Measurements from ENCODE around the gene TRIM2. TPM values are rescaled to one million over a fixed set of nuclear protein-coding genes. Genes with fewer than 3 reads are reported as not detected.
A peak's percentile ranks its signal among the peaks of the same experiment; 100 is the strongest.

TRIM2 gene
- total and polyA plus RNA-seq, 8 donors = 11.0 to 39.2 (median 21.4) TPM

DNA sequence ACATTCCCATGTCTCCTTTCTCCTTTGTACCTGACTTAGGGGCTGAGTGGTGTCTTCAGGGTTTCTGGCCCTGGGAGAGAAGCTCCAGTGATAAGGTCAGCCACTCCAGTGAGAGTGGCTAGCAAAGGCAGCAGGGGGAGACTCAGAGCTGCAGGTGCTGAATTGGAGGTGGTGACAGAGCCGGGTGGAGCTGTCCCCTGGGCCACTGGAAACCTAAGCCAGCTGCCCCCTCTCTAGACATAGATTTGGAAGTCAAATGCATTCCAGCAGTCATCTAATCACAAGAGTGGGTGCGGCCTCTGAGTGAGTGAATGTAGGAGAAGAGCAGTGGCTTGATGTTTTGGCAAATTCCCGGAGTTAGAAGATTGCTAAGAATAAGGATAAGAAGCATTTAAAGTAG lies 28.5 kb downstream of the TRIM2 start:
- no peaks in the 10 kb centered on the region for H3K36me3 ChIP-seq
- H3K27me3 ChIP-seq = no peaks in the 10 kb centered on the region
- ATAC-seq (peak; percentile 56 to 89 (median 76)), DNase-seq (peak in 2 of 6 donors; percentile 21 to 32), FAIRE-seq (no peak)
- peak overlapping the region in 2 of 4 donors; percentile 9 to 70 for H3K27ac ChIP-seq
- intact Hi-C loops (cut with DNase I) = no loop called here
- WGBS, 2 donors = 43 to 46% methylated on average over 3 of the region's 3 CpGs
- H3K9me3 ChIP-seq = no peaks in the 10 kb centered on the region
- H3K4me1 ChIP-seq = peaks cover 0 to 20% (median 0%) of the 10 kb centered on the region in 3 donors
- TF ChIP-seq, protein P1, sequence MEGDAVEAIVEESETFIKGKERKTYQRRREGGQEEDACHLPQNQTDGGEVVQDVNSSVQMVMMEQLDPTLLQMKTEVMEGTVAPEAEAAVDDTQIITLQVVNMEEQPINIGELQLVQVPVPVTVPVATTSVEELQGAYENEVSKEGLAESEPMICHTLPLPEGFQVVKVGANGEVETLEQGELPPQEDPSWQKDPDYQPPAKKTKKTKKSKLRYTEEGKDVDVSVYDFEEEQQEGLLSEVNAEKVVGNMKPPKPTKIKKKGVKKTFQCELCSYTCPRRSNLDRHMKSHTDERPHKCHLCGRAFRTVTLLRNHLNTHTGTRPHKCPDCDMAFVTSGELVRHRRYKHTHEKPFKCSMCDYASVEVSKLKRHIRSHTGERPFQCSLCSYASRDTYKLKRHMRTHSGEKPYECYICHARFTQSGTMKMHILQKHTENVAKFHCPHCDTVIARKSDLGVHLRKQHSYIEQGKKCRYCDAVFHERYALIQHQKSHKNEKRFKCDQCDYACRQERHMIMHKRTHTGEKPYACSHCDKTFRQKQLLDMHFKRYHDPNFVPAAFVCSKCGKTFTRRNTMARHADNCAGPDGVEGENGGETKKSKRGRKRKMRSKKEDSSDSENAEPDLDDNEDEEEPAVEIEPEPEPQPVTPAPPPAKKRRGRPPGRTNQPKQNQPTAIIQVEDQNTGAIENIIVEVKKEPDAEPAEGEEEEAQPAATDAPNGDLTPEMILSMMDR (IDR thresholded peaks at IDR 0.05) = no peak
- H3K4me3 ChIP-seq = no peak overlapping the region

DNA sequence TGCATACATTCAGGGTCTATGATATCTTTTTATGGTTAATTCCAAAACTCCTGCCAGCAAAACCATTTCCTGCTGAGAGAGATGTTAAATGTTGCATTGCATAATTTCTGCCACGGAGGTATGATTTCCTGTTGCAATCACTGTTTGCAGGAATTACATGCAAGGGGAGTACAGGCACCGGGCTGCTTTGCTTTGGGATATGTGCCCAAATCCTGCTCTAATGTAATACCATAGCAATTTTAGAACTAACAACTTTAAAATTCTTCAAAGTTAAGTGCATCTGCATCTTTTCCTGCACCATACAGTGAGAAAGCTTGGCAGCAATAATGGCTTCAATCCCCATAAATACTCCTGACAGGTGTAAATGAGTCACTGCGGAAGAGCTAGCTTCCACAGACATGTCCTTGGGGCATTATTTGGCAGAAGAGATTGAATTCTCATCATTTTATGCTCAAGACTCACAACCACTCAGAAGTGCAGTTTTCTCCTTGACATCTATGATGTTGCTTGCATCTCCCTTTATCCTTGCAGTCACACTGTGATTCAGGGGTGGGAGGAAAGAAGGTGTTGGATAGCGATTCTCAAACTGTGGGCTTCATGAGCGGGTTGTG lies 29.6 kb downstream of the TRIM2 start:
- Histone ChIP-seq H3K4me3 (no peak overlapping the region), H3K36me3 (no peaks in the 10 kb centered on the region), H3K4me1 (peaks cover 0 to 20% (median 0%) of the 10 kb centered on the region in 3 donors), H3K27me3 (no peaks in the 10 kb centered on the region), H3K9me3 (no peaks in the 10 kb centered on the region), H3K27ac (peak overlapping the region in 2 of 4 donors; percentile 9 to 70)
- ATAC-seq (peak; percentile 72 to 85 (median 78)), FAIRE-seq (no peak), DNase-seq (peak in 1 of 6 donors; percentile 37)
- WGBS, 2 donors = 39 to 42% methylated on average over 5 of the region's 5 CpGs
- intact Hi-C loops (cut with DNase I) = no loop called here
- TF ChIP-seq, protein P1 (IDR thresholded peaks at IDR 0.05) = no peak

DNA sequence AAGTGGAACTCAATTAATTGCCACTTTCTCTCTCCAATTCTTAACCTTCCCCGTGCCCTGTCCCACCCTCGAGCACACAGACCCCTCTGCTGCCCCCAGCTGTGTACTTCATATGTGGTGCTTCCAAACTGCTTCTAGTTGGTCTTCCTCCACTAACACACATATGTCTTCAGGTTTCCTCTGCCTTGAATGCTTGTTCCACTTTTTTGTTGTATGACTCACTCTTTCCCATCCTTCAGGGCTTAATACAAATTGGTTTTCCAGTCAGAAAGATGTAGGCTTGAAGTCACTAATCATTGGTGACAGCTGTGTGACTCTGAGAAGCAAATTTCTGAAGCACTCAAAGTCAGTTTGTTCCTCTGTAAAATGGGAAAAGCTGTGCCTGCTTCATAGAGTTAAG lies 30.6 kb downstream of the TRIM2 start:
- ATAC-seq (peak in 1 of 4 donors; percentile 22), FAIRE-seq (no peak), DNase-seq (no peak)
- no peak overlapping the region for H3K4me3 ChIP-seq
- peaks cover 0 to 20% (median 0%) of the 10 kb centered on the region in 3 donors for H3K4me1 ChIP-seq
- TF ChIP-seq, protein P1 (IDR thresholded peaks at IDR 0.05) = no peak
- H3K9me3 ChIP-seq = no peaks in the 10 kb centered on the region
- H3K27ac ChIP-seq = no peak overlapping the region
- WGBS, 2 donors = 88 to 90% methylated on average over 2 of the region's 2 CpGs
- intact Hi-C loops (cut with DNase I) = no loop called here
- H3K36me3 ChIP-seq = peaks cover 0 to 7% (median 0%) of the 10 kb centered on the region in 3 donors
- no peaks in the 10 kb centered on the region for H3K27me3 ChIP-seq

DNA sequence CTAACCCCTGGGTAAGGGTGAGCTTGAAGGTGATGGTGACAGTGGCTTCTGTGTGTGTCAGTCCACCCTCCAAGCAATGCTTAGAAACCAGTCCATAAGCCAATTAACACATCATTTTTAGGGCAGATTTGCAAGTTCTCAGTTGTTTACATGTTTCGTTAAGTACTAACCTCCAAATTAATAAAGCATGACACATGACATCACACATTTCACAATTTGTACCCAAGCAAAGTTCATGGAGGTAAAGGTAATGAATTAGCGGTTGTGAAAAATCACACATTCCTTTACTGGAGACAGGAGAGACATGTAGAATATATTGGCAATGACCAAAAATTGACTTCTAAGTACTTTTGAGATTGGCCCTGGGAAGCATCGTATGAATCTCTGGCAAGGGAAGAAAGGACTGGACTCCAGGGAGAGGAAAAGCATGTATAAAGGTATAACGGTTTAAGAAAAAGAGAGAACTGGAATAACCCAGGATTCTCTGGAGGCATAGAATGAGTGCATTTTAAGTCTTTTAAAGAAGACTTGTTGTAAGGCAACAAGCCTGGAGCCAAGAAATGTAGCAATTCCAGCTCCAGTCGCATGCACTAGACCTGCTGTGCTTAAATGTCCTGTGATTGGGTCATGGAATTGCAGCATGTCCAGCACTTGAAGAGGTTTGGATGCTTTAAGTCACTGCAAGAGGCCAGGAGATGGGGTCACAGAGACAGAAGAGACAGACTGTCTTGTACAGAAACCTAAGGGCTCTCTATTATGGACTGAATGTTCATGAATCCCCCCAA lies 34.1 kb downstream of the TRIM2 start:
- intact Hi-C loops (cut with DNase I) = no loop called here
- Histone ChIP-seq H3K9me3 (no peaks in the 10 kb centered on the region), H3K36me3 (peaks cover 0 to 7% (median 0%) of the 10 kb centered on the region in 3 donors), H3K27ac (no peak overlapping the region), H3K27me3 (no peaks in the 10 kb centered on the region), H3K4me1 (peaks cover 12 to 29% (median 22%) of the 10 kb centered on the region in 3 donors), H3K4me3 (no peak overlapping the region)
- TF ChIP-seq, protein P1 (IDR thresholded peaks at IDR 0.05) = no peak
- DNase-seq = no peak
- 93 to 96% methylated on average over 5 of the region's 5 CpGs for WGBS, 2 donors
- ATAC-seq = no peak
- no peak for FAIRE-seq
